Dedifferentiated amniotic fluid mesenchymal stem cell (primary cell): ENCODE data around the gene CHCHD5.
"Not testable (repeated sequence)": the region's sequence is repeated elsewhere in the genome, so short reads cannot be mapped to it uniquely, and the experiment has no call there.

Source experiments
- DNase-seq: peaks from one replicate; pipeline ENCODE4 v3.0.0-alpha.2; 2016; ENCODE audit errors: extremely low spot score

The CHCHD5 gene

GRCh38 chr2:112585873-112586464, 1.6 kb downstream of the CHCHD5 start:
- DNase-seq = no peak

GRCh38 chr2:112588611-112589045, 4.2 kb downstream of the CHCHD5 start:
- no peak for DNase-seq

GRCh38 chr2:112591413-112591812, 7.0 kb downstream of the CHCHD5 start:
- no peak for DNase-seq

- DNase-seq = no peak
Measured at GRCh38 chr2:112593736-112594135, 9.3 kb downstream of the CHCHD5 start.

GRCh38 chr2:112597537-112598322, 13.3 kb downstream of the CHCHD5 start:
- DNase-seq = no peak

- no peak for DNase-seq
Measured at GRCh38 chr2:112600634-112601033, 16.2 kb downstream of the CHCHD5 start.

- no peak for DNase-seq
Measured at GRCh38 chr2:112601754-112602153, 17.3 kb downstream of the CHCHD5 start.

- DNase-seq = no peak
Measured at GRCh38 chr2:112602917-112603316, 18.5 kb downstream of the CHCHD5 start.

- DNase-seq = no peak
Measured at GRCh38 chr2:112603731-112604130, 19.3 kb downstream of the CHCHD5 start.

GRCh38 chr2:112604952-112605351, 20.5 kb downstream of the CHCHD5 start:
- no peak for DNase-seq

GRCh38 chr2:112605926-112606325, 21.5 kb downstream of the CHCHD5 start:
- no peak for DNase-seq

- no peak for DNase-seq
Measured at GRCh38 chr2:112606547-112606946, 22.1 kb downstream of the CHCHD5 start.

GRCh38 chr2:112607680-112608438, 23.4 kb downstream of the CHCHD5 start:
- no peak for DNase-seq

- DNase-seq = not testable (repeated sequence)
Measured at GRCh38 chr2:112609320-112609719, 24.9 kb downstream of the CHCHD5 start.

GRCh38 chr2:112612283-112612682, 27.9 kb downstream of the CHCHD5 start:
- DNase-seq = not testable (repeated sequence)

GRCh38 chr2:112614201-112614840, 29.9 kb downstream of the CHCHD5 start:
- no peak for DNase-seq

- no peak for DNase-seq
Measured at GRCh38 chr2:112615051-112615450, 30.6 kb downstream of the CHCHD5 start.

- DNase-seq = not testable (repeated sequence)
Measured at GRCh38 chr2:112615798-112616197, 31.4 kb downstream of the CHCHD5 start.

GRCh38 chr2:112618383-112618782, 34.0 kb downstream of the CHCHD5 start:
- no peak for DNase-seq

GRCh38 chr2:112621790-112622527, 37.5 kb downstream of the CHCHD5 start:
- DNase-seq = no peak

GRCh38 chr2:112622528-112622849, 38.1 kb downstream of the CHCHD5 start:
- DNase-seq = peak; percentile 59
